SW480 (cell line): ENCODE measurements around the gene NEXN.
"Not testable (repeated sequence)": the region's sequence is repeated elsewhere in the genome, so short reads cannot be mapped to it uniquely, and the experiment has no call there.

Experiments used
- DNase-seq: peaks from one replicate; pipeline ENCODE4 v3.0.0-alpha.2; 2016; ENCODE audit warnings: low spot score

Gene NEXN

GRCh38 chr1:77966291-77966690, 77.9 kb downstream of the NEXN start:
- DNase-seq, result peak; percentile 16

GRCh38 chr1:77970192-77970591, 81.8 kb downstream of the NEXN start:
- DNase-seq, result no peak

GRCh38 chr1:77972080-77972479, 83.7 kb downstream of the NEXN start:
- DNase-seq, result no peak

DNA sequence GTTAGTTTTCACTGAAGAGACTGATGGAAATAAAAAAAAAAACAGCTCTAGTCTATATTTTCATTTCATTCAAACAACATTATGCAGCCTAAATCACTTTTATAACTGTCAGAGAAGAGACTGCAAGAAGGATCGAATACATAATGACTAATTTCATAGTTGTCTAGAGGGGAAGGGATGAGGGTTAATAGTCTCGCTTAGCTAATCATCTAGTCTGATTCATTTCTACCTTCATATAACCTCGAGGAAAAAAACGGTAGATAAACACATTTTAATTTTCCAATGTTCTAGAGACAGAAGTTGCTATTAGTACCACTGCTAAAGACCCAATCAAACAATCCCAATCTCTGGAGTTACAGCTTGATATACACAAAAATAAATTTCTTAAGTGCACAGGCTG, 87.0 kb downstream of the NEXN start:
- DNase-seq, result no peak

DNA sequence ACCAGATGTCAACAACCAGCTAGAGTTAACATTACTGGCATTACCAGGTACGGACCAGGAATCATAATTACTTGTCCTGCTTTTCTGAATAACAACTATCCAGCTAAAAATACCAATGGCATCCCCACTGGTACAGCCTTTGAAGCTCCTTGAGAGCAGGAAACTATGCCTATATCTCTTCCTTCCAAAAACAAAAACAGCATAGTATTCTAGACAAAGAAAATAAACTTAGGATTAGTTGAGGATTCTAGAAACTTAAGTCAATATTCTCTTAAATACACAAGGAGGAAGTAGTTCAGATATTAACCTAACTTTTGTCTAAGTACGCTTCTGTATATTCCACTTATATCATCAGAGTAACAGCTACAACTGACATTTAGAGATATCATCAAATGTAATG, 87.5 kb downstream of the NEXN start:
- no peak for DNase-seq

DNA sequence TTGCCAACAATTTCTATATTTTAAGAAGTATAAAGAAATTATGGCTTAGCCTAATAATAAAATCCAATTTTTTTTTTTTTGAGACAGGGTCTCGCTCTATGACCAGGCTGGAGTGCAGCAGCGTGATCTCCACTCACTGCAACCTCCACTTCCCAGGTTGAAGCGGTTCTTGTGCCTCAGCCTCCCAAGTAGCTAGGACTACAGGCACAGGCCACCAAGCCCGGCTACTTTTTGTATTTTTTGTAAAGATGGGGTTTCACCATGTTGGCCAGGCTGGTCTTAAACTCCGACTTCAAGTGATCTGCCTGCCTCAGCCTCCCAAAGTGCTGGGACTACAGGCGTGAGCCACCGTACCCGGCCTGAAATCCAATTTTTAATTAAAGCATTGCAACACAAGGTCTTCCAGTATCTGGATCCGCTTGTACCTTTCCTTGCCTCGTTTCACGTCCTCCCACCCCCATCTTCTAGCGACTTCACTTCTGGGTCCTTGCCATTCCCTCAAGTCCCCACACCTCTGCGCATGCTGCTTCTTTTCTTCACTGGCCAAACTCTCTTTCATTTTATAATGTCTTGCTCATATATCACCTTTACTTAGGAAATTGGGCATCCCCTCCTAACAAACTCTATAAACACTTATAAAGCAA, 88.1 kb downstream of the NEXN start:
- DNase-seq, result no peak

DNA sequence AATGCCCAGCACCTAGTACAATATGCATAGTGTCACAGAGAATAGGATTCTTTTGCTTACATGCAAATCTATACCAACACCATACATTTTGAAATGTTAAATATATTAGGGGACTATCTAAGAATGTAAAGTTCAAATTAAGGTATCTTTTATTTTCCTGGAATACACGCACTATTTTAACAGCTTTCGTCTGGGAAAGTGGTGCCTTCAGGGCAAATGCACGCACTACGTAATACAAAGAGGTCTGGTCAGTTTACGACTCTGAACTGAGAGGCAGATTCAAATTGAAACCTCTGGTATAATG, 89.5 kb downstream of the NEXN start:
- no peak for DNase-seq

- peak; percentile 94 for DNase-seq
Measured at GRCh38 chr1:77978293-77978968, 90.0 kb downstream of the NEXN start.

DNA sequence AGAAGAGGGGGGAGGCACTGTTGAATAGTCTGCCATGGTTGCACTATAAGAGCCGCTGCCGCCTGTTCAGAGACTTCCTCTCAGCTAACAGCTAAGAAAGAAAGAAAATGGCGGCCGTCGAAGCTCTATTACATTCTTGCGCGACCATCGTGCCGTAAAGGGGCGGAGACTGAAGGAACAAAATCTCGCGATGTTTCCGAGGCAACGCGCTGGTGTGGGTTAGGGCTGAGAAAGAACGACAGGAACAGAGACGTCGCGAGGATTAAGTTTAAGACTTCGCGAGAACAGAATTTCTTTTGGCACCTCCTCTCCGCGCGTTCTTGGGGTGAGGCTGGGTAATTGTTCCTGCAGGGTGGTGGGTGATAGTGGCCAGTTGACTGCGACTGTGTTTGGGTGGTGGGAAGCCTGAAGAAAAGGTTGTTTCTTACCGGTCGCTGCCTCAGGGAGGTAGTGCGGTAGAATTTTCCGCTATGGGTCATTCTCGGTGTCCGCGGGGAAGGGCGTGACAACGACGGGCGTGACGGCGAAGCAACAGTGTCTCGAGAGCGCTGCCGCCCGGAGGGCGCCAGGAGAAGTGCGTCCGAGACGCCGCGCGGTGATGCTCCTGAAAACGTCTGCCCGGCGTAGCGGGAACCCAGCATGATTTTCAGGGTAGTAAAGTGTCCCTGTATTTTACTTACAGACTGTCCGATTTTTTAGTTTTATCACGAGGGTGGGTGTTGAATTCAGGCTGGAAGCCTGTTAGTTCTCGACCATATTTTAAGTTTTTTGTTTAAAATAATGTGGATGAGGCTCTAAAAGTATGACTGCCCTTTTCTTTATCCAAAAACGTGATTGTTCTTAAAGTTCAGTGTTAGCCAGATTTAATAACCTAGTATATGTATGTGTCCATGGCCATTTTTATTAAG, 90.8 kb downstream of the NEXN start, which contains the start of gene FUBP1:
Gene FUBP1, minus strand, starts transcription at position 104 of the 908 bp plus-strand sequence. Its CDS starts 68 bp downstream, at position 36.
- peak; percentile 98 for DNase-seq

GRCh38 chr1:77983352-77983996, 95.0 kb downstream of the NEXN start:
- DNase-seq, result not testable (repeated sequence)

- DNase-seq, result no peak
Measured at GRCh38 chr1:77983997-77984355, 95.6 kb downstream of the NEXN start.

- DNase-seq, result no peak
Measured at GRCh38 chr1:77984629-77985028, 96.2 kb downstream of the NEXN start.

DNA sequence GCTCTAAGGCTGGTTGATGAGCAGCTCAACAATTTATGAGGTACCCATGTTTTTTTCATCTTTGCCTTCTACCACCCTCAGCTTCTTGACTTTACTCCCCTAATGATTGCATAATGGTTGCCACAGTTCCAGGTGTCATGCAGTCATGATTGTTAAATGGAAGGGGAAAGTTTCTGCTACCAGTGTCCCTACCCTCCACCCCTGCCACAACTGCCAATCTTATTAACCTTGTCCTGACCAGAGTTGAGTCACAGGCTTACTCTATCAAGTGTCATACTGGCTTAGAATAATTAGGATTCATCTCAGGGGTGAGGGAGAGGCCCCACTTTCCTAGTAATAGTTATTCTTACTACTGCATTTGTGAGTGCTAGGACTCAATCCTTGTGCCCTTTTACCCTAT, 98.4 kb downstream of the NEXN start:
- DNase-seq, result no peak

DNA sequence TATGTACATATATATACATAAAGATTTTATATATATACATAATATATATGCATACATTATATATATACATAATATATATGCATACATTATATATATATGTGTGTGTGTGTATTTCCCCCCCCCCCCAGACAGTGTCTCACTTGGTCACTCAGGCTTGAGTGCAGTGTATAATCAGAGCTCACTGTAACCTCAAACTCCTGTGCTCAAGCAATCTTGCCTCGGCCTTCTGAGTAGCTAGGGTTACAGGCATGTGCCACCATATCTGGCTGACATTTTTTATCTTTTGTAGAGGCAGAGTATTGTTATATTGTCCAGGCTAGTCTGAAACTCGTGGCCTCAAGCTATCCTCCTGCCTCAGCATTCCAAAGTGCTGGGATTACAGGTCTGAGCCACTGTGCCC, 99.5 kb downstream of the NEXN start:
- no peak for DNase-seq

DNA sequence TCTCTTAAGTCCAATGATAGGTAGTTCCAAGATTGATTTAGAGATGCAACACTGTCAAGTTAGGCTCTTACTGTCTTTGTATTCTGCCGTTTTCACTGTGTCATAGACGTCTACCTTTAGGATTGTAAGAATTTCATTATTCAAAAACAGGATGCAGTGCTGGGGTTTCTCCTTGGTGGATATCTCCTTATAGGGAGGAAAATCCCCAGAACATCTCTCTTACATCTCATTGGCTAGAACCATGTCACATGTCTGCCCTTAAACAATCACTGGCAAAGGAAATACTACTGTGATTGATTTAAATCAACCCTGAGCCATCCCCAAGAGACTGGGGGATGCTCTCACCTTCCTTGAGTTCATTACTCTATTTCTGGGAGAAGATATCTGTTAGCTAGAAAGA, 101.3 kb downstream of the NEXN start:
- DNase-seq, result no peak

- DNase-seq, result no peak
Measured at GRCh38 chr1:77990629-77991204, 102.3 kb downstream of the NEXN start.

DNA sequence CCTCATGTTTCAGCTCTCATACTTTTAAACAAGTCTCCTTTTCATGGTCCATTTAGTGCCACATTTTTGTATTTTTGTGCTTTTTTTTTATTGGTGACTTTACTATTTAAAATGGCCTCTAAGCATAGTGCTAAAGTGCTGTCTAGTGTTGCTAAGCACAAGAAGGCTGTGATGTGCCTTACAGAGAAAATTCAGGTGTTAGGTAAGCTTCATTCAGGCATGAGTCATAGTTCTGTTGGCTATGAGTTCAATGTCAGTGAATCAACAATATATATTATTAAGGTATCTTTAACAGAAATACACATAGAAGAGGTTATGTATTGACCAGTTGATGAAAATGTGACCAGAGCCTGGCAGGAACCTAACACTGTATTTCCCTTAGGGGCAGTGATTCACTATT, 103.2 kb downstream of the NEXN start:
- no peak for DNase-seq
